Natural killer cell (primary cell): ENCODE results near the gene HS6ST2. TPM values are rescaled to one million over a fixed set of nuclear protein-coding genes. Genes with fewer than 3 reads are reported as not detected.

ENCODE experiments used
- ATAC-seq, 3 donors: fragments of 150-1000 bp in 2 of 3; fragments of 200-7000 bp in 1 of 3; cut with Tn5 transposase; 1 replicate in 1 of 3; 2 replicates in 2 of 3; pipeline ENCODE4 v1.10.0; 2021; ENCODE audit warnings: mild to moderate bottlenecking in 2 of 3, moderate library complexity in 2 of 3
- DNase-seq, 2 donors: peaks; one replicate each; pipeline versions ENCODE4 v3.0.0 to v3.0.0-alpha.2; 2013 to 2021; ENCODE audit warnings: mixed read lengths in 1 of 2
- H3K27ac ChIP-seq: one replicate; pipeline ENCODE4 v1.5.1; 2013; ENCODE audit warnings: mild to moderate bottlenecking, low read length
- H3K27me3 ChIP-seq: one replicate; pipeline ENCODE4 v1.6.1; 2013; ENCODE audit warnings: low read length; ENCODE audit not compliant: control insufficient read depth, insufficient read depth
- H3K36me3 ChIP-seq: one replicate; pipeline ENCODE4 v1.6.1; 2013; ENCODE audit warnings: low read length; ENCODE audit not compliant: control insufficient read depth, insufficient read depth
- H3K4me1 ChIP-seq: one replicate; pipeline ENCODE4 v1.6.1; 2013; ENCODE audit warnings: low read length; ENCODE audit not compliant: control insufficient read depth, insufficient read depth
- H3K4me3 ChIP-seq: one replicate; pipeline ENCODE4 v1.5.1; 2013; ENCODE audit warnings: low read length
- H3K9me3 ChIP-seq: one replicate; pipeline ENCODE4 v1.6.1; 2013; ENCODE audit warnings: low read length; ENCODE audit not compliant: control insufficient read depth, insufficient read depth
- H3K27ac Mint-ChIP-seq, 2 donors: one replicate each; pipeline ENCODE4 v1.8.0; 2022; ENCODE audit warnings: mild to moderate bottlenecking in 2 of 2, mixed read lengths in 2 of 2, moderate library complexity in 1 of 2
- H3K27me3 Mint-ChIP-seq, 2 donors: one replicate each; pipeline ENCODE4 v1.8.0; 2022; ENCODE audit warnings: low read depth in 2 of 2, mixed read lengths in 2 of 2
- H3K36me3 Mint-ChIP-seq: one replicate; pipeline ENCODE4 v1.8.0; 2022; ENCODE audit warnings: mixed read lengths
- H3K4me1 Mint-ChIP-seq, 2 donors: one replicate each; pipeline ENCODE4 v1.8.0; 2022; ENCODE audit warnings: mixed read lengths in 2 of 2
- H3K4me3 Mint-ChIP-seq: one replicate; pipeline ENCODE4 v1.8.0; 2022; ENCODE audit warnings: mild to moderate bottlenecking, moderate library complexity, mixed read lengths
- H3K9me3 Mint-ChIP-seq, 2 donors: one replicate each; pipeline ENCODE4 v1.8.0; 2022; ENCODE audit warnings: mixed read lengths in 2 of 2
- CTCF ChIP-seq: fragments of 200-600 bp; IDR thresholded peaks from one replicate; pipeline ENCODE4 v1.8.0; 2022; ENCODE audit warnings: antibody characterized with exemption
- WGBS: methylation state at CpG from one replicate; pipeline ENCODE4 v1.1.7; 2013; ENCODE audit warnings: missing lambda C conversion rate; ENCODE audit not compliant: insufficient coverage; 5-methylcytosine and 5-hydroxymethylcytosine counted together
- intact Hi-C: fragments of 100-400 bp; cut with micrococcal nuclease; formaldehyde crosslinking; loops from one replicate; pipeline ENCODE4 v1.14.2; 2022
- total RNA-seq, 4 donors: library from RNA; stranded (reverse); fragments of 120-200 nt in 1 of 4; gene quantifications; one replicate each; pipeline versions ENCODE4 v1.2.3 to v1.2.4, GENCODE V29; 2013 to 2022

Gene HS6ST2
- total RNA-seq, 3 donors from 2014 or later (not counting 1 experiment from before 2014, with no cell fraction given): not detected

- no peaks in the 10 kb centered on the region for H3K36me3 Mint-ChIP-seq
- WGBS: 56% methylated on average over 2 of the region's 2 CpGs
- H3K9me3 Mint-ChIP-seq: no peaks in the 10 kb centered on the region
- Histone ChIP-seq H3K4me3 (no peak overlapping the region), H3K9me3 (no peaks in the 10 kb centered on the region), H3K4me1 (no peaks in the 10 kb centered on the region), H3K27ac (no peak overlapping the region), H3K27me3 (no peaks in the 10 kb centered on the region), H3K36me3 (no peaks in the 10 kb centered on the region)
- ATAC-seq: no peak
- H3K27ac Mint-ChIP-seq: no peak overlapping the region
- no peak for DNase-seq
- H3K4me3 Mint-ChIP-seq: no peak overlapping the region
- H3K4me1 Mint-ChIP-seq: no peaks in the 10 kb centered on the region
- intact Hi-C loops: no loop called here
- TF ChIP-seq CTCF: no peak
- H3K27me3 Mint-ChIP-seq: peaks cover 9 to 48% of the 10 kb centered on the region in 2 donors
Measured at GRCh38 chrX:132704769-132705168, 253.7 kb downstream of the HS6ST2 start.

GRCh38 chrX:132694382-132694781 lies 264.0 kb downstream of the HS6ST2 start:
- no peak for TF ChIP-seq CTCF
- H3K9me3 ChIP-seq: no peaks in the 10 kb centered on the region
- H3K27ac Mint-ChIP-seq: no peak overlapping the region
- H3K9me3 Mint-ChIP-seq: no peaks in the 10 kb centered on the region
- H3K4me1 ChIP-seq: peaks cover 13% of the 10 kb centered on the region
- H3K27me3 Mint-ChIP-seq: peaks cover 35 to 99% of the 10 kb centered on the region in 2 donors
- H3K36me3 ChIP-seq: no peaks in the 10 kb centered on the region
- intact Hi-C loops: no loop called here
- H3K27me3 ChIP-seq: peaks cover 10% of the 10 kb centered on the region
- WGBS: 100% methylated on average over 3 of the region's 3 CpGs
- H3K4me1 Mint-ChIP-seq: peaks cover 22 to 23% of the 10 kb centered on the region in 2 donors
- H3K4me3 Mint-ChIP-seq: no peak overlapping the region
- ATAC-seq: no peak
- no peak overlapping the region for H3K27ac ChIP-seq
- no peaks in the 10 kb centered on the region for H3K36me3 Mint-ChIP-seq
- DNase-seq: no peak
- no peak overlapping the region for H3K4me3 ChIP-seq

- H3K27ac Mint-ChIP-seq: no peak overlapping the region
- H3K36me3 ChIP-seq: no peaks in the 10 kb centered on the region
- peaks cover 22 to 23% of the 10 kb centered on the region in 2 donors for H3K4me1 Mint-ChIP-seq
- no peak overlapping the region for H3K4me3 ChIP-seq
- intact Hi-C loops: no loop called here
- no peaks in the 10 kb centered on the region for H3K9me3 ChIP-seq
- peaks cover 27 to 90% of the 10 kb centered on the region in 2 donors for H3K27me3 Mint-ChIP-seq
- H3K9me3 Mint-ChIP-seq: no peaks in the 10 kb centered on the region
- H3K27me3 ChIP-seq: peaks cover 10% of the 10 kb centered on the region
- H3K4me1 ChIP-seq: peaks cover 13% of the 10 kb centered on the region
- no peaks in the 10 kb centered on the region for H3K36me3 Mint-ChIP-seq
- H3K27ac ChIP-seq: no peak overlapping the region
- TF ChIP-seq CTCF: no peak
- DNase-seq: no peak
- ATAC-seq: no peak
- WGBS: 86% methylated on average over 1 of the region's 1 CpG
- H3K4me3 Mint-ChIP-seq: no peak overlapping the region
Measured at GRCh38 chrX:132692526-132692925, 265.9 kb downstream of the HS6ST2 start.

- no peaks in the 10 kb centered on the region for H3K9me3 Mint-ChIP-seq
- no peak overlapping the region for H3K27ac Mint-ChIP-seq
- no peak overlapping the region for H3K4me3 Mint-ChIP-seq
- ATAC-seq (no peak), DNase-seq (no peak)
- peaks cover 22 to 23% of the 10 kb centered on the region in 2 donors for H3K4me1 Mint-ChIP-seq
- peaks cover 27 to 88% of the 10 kb centered on the region in 2 donors for H3K27me3 Mint-ChIP-seq
- H3K36me3 ChIP-seq: no peaks in the 10 kb centered on the region
- peaks cover 10% of the 10 kb centered on the region for H3K27me3 ChIP-seq
- H3K36me3 Mint-ChIP-seq: no peaks in the 10 kb centered on the region
- TF ChIP-seq CTCF: no peak
- no peak overlapping the region for H3K4me3 ChIP-seq
- peaks cover 13% of the 10 kb centered on the region for H3K4me1 ChIP-seq
- intact Hi-C loops: no loop called here
- WGBS: 85% methylated on average over 3 of the region's 6 CpGs
- H3K9me3 ChIP-seq: no peaks in the 10 kb centered on the region
- H3K27ac ChIP-seq: no peak overlapping the region
Measured at GRCh38 chrX:132692066-132692465, 266.4 kb downstream of the HS6ST2 start.
